Epithelial cell of proximal tubule (primary cell): ENCODE data around the gene CACNB4. TPM values are rescaled to one million over a fixed set of nuclear protein-coding genes. Genes with fewer than 3 reads are reported as not detected.

Experiments used
- DNase-seq: peaks from one replicate; pipeline ENCODE4 v3.0.0-alpha.2; 2011; ENCODE audit warnings: low read depth
- H3K4me3 ChIP-seq: 2 replicates; pipeline ENCODE4 v1.5.1; 2011; ENCODE audit warnings: low read depth, mild to moderate bottlenecking, low read length
- total RNA-seq: library from RNA; depleted of rRNA; stranded (reverse); fragments of >200 nt; gene quantifications from 2 replicates; pipeline ENCODE4 v1.2.3, GENCODE V29; 2015
- TF ChIP-seq, protein P1 (sequence below): conservative IDR thresholded peaks from 2 replicates; pipeline ENCODE4 v1.5.1; 2012; ENCODE audit warnings: low read depth, mild to moderate bottlenecking, low read length

The CACNB4 gene
- total RNA-seq, 1 donor from 2014 or later = 0.52 TPM

GRCh38 chr2:151959238-151959637 lies 139.6 kb downstream of the CACNB4 start:
- no peak for DNase-seq
- TF ChIP-seq, protein P1, sequence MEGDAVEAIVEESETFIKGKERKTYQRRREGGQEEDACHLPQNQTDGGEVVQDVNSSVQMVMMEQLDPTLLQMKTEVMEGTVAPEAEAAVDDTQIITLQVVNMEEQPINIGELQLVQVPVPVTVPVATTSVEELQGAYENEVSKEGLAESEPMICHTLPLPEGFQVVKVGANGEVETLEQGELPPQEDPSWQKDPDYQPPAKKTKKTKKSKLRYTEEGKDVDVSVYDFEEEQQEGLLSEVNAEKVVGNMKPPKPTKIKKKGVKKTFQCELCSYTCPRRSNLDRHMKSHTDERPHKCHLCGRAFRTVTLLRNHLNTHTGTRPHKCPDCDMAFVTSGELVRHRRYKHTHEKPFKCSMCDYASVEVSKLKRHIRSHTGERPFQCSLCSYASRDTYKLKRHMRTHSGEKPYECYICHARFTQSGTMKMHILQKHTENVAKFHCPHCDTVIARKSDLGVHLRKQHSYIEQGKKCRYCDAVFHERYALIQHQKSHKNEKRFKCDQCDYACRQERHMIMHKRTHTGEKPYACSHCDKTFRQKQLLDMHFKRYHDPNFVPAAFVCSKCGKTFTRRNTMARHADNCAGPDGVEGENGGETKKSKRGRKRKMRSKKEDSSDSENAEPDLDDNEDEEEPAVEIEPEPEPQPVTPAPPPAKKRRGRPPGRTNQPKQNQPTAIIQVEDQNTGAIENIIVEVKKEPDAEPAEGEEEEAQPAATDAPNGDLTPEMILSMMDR = no peak
- no peak overlapping the region for H3K4me3 ChIP-seq

DNA sequence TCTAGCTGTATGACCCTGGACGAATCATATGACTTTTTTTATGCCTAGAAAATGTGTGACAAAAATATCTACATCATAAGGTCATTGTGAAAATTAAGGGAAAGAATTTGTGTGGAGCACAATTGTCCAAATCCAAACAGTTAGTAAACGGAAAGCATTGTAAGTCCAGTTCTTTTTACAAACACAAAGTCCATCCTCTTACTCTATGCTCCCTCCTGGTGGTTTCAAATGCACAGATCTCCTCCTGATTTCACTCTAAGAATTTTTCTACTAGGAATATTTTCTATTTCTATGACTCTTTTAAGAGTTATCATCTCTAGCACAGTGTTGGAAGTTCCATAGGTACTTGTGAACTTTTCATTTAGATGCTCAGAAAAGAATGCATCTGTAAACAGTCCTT lies 145.4 kb downstream of the CACNB4 start:
- TF ChIP-seq, protein P1 = peak; percentile 36
- no peak overlapping the region for H3K4me3 ChIP-seq
- no peak for DNase-seq

- H3K4me3 ChIP-seq = no peak overlapping the region
- DNase-seq = no peak
- TF ChIP-seq, protein P1 = no peak
Measured at GRCh38 chr2:151952691-151953456, 146.0 kb downstream of the CACNB4 start.

DNA sequence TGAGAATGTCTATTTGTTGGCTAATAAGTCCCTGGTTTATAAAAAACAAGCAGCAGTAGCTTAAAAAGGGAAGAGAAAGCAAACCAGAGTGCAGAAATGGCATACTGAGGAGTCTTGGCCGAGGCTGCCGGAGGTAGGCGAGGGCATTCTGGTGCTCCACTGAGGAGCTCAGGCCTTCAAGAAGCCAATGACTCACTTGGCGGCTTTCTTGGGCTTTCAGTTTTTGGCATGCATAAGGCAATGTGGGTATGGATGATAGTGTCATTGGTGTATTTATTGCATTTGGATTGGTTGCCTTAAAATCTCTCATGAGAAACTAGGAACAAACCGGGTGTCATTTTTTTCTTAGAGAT lies 151.1 kb downstream of the CACNB4 start:
- TF ChIP-seq, protein P1 = no peak
- H3K4me3 ChIP-seq = peak overlapping the region; percentile 5
- no peak for DNase-seq

DNA sequence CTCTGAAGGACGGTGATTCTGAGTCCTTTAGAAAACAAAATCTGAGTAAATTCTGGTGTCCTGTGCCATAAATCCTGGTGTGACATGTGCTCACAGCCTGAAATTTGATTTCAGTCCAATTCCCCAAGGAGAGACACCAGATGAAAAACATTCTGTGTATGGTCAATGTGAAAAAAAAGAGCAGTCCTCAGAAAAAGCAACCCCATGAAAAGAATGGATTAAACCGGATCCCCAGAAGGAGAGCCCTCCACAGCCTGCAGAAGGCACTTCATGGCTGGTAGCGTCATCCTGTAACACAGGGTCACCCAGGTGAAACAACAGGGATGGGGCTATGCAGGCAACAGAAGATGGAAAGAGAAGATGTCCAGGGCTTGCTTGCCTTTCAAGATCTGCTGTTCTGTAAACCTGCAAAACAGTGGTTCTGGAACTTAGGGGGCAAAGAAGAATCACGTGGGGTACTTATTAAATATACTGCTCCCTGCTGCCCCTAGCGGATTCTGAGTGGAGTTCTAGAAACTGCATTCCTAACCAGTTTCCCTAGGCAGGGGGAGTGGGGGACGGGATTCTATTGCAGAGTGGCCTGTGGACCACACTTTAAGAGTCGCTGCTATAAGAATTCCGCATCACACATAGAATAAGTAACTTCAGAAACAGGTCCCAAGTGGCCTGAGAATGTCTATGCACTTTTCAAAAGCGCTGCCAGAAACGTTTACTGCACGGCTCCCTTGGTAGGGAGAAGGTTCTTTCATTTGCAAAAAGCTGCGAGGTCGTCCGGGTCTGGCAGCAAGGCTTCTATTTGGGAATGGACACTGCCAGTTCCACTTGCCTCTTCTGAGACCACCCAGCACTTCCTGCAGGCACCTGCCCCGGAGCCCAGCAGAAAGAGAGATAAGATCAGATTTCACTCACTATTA lies 151.7 kb downstream of the CACNB4 start:
- H3K4me3 ChIP-seq = peak overlapping the region; percentile 5
- TF ChIP-seq, protein P1 = peak; percentile 72
- no peak for DNase-seq

GRCh38 chr2:151946250-151946884 lies 152.5 kb downstream of the CACNB4 start:
- DNase-seq = no peak
- TF ChIP-seq, protein P1 = no peak
- no peak overlapping the region for H3K4me3 ChIP-seq
